C1 segment of cervical spinal cord (tissue), 14 donors: ENCODE results near the gene C3orf62.
"Not testable (repeated sequence)": the region's sequence is repeated elsewhere in the genome, so short reads cannot be mapped to it uniquely, and the experiment has no call there.

Source experiments
- DNase-seq, 14 donors: peaks; one replicate each; lab custom pipeline; 2025; lab: John Stamatoyannopoulos, UW

Gene C3orf62

DNA sequence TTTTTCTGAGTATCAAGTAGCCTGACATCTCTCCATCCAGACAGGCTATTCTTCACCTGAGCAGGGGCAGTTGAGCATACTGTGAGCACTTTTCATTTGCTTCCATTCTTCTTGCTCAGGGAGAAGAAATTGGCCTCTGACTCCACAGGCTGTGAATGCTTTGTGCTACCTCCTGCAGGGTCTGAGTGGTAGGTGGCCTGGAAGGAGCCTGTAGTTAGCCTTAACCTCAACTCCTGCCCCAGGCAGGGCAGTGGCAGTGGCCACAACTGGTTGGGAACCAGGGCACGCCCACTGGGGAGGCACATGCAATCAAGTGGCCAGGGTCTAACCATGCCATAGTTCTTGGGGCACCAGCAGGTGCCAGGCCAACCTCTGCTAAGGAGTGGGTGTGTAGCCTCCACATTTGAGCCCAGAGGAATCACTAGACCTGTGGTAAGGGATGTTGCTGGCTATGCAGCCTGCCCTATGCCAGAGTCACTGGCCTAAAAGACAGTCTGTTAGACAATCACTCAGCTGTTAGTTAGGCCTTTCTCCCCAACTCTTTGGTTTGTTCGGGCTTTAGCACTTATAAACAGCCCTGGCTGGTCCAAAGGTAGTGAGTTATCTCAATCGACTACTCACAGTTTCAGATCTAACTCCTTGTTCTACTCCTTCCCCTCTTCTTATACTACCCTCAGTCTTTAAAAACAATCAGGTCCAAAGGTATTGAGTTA, 7.4 kb downstream of the C3orf62 start:
- no peak for DNase-seq

DNA sequence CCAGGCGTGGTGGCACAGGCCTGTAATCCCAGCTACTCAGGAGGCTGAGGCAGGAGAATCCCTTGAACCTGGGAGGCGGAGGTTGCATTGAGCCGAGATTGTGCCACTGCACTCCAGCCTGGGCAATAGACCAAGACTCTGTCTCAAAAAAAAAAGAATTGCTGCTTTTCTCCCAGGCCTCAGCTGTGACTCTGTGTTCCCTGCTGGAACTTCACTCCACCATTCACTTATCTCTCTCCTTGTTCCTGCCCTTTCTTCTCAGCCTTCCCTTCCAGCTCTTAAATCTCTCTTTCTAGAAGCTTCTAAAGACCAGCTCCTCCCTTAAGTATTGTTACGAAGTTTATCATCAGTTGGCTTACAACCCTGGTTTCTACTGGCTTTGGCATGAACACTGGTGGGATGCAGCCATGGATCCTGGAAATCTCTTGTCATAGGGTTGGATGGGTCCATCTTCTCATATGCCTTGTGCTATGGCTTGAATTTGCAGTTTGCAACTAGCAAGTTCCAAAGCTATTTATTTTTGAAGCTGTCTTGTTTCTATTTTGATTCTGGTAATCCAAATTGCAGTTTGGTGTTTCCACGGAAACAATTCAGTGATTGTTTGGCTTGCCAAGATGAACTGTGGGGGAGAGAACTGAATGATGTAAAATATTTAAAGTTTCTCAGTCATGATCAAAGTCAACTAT, 10.5 kb downstream of the C3orf62 start:
- DNase-seq, result peak in 1 of 14 donors; percentile 2

DNA sequence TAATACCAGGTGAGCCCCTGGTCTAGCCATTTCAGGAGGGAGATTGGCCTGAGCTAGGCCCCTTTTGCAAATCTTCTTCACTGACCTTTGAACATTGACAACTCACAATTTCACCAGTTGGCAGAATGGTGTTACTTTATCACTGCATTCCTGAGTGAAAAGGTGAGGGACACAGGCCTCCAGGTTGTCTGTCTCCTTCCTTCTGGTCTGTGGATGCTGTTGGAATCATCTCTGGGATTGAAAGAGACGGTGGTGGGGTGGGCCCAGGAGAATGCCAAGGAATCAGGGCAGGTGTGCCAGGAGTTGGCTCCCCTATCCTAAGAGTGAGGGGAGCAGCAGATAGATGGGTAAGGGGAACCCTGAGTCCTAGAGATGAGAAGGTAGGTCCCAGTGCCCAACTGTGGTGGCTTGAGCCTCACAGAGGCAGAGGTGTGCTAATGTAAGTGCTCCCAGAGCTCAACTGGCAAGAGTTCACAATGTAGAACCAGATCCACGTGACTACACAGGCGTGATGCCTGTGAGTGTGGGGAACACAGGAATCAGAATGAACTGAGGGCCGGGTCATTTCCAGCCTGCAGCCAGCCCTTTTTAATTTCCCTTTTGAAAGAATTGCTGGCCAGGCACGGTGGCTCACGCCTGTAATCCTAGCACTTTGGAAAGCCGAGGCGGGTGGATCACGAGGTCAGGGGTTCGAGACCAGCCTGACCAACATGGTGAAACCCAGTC, 11.2 kb downstream of the C3orf62 start:
- no peak for DNase-seq

DNA sequence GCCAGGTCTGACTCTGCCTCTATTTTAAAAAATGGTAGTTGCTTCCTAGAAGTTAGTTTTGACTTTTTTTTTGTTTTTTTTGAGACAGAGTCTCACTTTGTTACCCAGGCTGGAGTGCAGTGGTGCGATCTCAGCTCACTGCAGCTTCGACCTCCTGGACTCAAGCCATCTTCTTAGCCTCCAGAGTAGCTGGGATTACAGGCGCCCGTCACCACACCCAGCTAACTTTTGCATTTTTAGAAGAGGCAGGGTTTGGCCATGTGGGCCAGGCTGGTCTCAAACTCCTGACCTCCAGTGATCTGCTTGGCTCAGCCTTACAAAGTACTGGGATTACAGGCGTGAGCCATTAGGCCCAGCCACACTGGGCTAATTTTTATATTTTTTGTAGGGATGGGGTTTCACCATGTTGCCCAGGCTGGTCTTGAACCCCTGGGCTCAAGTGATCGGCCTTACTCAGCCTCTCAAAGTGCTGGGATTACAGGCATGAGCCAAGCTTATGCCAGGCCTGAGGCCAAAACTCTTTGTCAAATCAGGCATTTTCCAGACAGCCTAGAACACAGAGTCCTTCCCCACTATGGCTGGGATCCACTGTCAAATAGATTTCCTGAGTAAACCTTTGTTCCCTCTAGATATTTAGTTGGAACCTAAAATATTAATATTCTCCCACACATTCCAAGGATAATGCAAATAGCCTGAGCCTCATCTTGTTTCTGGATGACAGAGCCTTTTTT, 13.7 kb downstream of the C3orf62 start:
- no peak for DNase-seq

DNA sequence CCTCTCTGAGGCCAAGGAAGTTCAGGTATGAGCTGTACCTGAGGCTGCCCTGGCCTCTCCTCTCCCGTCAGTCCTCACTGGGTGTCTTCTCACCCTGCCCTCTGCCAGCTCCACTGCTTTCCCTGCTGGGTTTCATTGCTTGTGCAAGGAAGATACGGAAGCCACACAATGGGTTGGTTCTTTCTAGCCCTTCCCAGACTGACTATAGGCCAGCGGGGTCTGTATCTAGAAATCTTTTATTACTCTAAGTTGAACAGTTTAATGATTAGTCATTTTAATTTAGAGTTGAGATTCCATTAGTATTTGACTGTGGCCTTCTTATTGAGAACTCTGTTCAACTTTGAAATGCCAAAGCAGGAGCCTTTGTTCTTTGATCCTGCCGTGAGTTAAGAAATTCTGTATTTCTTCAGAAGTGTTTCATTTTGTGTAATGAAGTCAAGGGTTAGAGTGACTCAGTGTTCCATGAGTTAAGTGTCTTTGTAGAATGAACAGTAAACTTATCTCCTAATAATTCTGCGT, 16.2 kb downstream of the C3orf62 start:
- no peak for DNase-seq

DNA sequence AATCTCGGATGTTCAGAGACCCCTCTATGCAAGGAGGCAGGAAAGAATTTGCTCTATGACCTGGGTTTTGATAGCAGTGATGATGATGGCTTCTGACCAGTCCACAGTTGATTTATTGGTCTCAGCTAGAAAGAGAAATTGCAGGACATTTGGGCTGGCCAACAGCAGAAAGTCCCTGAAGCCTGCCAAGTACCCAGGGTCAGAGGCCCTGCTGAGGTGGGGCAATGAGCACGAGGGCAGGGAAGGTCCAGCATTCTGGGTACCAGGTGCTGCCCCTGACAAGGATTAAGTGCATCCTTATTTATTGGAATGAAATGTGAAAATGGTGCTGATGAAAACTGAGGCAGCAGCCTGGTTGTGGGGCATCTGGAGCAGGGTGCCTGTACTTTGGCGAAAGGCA, 19.8 kb downstream of the C3orf62 start:
- no peak for DNase-seq

DNA sequence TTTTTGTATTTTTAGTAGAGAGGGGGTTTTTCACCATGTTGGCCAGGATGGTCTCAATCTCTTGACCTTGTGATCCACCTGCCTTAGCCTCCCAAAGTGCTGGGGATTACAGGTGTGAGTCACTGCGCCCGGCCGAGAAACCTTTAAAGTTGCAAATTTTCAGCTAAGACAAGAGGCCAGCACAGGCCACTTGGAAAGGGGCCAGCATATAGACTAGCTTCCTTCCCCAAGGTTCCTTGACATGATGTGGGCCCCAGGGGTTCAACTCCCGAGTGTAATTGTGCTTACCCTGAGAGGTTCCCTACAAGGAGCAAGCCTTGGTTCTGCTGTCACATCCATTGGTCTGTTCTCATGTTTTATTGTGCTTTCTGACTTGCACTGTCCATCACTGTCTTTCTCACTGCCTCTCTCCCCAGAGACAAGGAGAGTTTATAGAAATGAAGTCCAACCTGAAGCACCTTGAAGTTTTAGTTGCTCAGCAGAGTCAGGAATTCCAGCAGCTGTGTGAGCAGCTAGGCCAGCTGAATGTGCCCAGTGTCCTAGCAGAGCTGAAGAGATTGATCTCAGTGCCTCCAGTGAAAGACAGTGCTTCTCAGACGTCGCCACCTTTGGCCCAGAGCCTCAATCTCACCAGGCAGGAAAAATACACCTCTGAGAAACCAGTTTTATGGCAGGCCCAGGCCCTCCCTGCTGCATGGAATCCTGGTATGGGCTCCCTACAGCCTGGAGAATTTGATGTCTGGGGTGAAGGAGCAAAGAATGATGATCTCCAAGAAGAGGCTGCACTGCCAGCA, 21.1 kb downstream of the C3orf62 start:
- DNase-seq, result no peak

DNA sequence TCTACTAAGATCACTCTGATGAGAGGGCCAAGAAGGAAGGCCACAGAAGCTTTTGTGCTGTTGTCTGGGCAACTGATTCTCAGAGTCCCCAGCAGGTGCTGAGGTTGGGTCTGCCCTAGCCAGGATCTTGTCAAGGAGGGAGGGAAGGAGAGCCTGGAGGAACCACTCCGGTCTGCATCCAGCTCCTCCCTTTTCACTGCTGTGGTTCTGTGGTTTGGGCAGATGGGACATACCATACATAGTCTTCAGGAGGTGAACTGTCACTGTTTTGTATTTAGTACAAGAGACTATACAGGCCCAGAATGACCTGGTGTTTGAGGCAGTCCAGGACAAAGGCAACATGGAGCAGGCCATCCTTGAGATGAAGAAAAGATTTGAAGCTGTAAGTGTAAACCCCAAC, 21.9 kb downstream of the C3orf62 start:
- DNase-seq, result no peak

DNA sequence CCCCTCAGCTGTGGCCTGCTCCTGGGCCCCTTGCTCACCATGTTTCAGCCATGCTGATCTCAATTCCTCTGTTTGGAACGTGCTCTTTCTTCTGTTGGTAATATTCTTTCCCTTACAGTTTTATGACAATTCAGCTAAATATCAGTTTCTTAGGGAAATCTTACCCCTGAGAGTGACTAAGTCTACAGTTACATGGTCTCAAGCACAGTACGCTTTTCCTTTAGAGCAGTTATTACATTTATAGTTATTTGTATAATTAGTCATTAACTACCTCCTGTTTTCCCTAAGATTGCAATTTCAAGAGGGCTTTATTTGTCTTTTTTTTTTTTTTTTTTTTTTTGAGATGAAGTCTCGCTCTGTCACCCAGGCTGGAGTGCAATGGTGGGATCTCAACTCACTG, 23.5 kb downstream of the C3orf62 start:
- DNase-seq, result no peak

DNA sequence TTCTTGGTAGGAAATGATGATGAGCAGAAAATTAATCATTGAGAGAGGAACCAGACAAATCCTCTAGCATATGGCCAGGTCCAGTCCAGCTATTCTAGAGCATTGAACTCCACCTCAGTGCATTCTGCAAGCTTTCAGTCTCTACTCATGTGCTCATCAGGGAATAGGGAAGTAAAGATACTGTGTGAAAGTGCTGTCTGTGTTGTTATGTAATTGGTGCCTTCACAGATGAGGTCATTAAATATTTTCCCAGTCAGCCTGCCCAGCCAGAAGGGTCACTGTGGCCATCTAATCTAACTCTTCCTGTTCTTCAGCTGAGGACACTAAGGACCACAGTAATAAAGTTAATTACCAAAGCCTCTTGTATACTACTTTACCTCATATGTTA, 28.2 kb downstream of the C3orf62 start:
- peak in 1 of 14 donors; percentile 12 for DNase-seq

DNA sequence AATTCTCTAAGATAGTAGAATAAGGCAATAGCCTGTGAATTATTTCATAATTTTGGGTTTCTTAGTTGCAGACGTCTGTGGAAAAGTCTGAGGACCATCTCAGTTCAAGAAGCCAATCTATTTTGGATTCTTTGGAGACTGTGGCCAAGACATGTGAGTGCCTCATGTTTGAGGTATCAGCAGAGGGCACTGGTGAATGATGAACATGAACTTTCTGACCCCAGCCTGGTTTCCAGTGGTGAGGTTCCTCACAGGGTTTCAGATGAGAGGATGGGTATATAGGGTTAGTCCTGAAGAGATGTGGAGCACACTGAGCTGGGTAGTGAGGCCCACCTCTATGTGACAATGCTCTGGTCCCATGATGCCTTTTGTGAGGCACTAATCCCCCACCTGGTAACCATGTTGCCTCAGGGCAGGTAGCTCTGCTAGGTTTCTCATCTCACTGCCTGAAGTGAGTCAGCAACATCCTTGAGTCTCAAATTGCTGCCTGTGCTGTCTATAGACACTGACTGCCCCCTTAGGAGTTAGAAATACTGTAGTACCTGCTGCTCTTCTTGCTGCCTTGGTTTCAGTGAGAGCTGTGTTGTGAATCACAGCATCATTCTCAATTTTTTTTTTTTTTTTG, 32.3 kb downstream of the C3orf62 start:
- DNase-seq, result peak in 3 of 14 donors; percentile 8 to 23 (median 11)

DNA sequence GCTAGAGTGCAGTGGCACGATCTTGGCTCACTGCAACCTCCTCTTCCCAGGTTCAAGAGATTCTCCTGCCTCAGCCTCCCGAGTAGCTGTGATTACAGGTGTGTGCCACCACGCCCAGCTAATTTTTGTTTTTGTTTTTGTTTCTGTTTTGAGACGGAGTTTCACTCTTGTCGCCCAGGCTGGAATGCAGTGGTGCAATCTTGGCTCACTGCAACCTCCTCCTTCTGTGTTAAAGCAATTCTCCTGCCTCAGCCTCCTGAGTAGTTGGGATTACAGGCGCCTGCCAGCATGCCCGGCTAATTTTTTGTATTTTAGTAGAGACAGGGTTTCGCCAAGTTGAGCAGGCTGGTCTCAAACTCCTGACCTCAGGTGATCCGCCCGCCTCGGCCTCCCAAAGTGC, 36.9 kb downstream of the C3orf62 start:
- DNase-seq, result not testable (repeated sequence)

DNA sequence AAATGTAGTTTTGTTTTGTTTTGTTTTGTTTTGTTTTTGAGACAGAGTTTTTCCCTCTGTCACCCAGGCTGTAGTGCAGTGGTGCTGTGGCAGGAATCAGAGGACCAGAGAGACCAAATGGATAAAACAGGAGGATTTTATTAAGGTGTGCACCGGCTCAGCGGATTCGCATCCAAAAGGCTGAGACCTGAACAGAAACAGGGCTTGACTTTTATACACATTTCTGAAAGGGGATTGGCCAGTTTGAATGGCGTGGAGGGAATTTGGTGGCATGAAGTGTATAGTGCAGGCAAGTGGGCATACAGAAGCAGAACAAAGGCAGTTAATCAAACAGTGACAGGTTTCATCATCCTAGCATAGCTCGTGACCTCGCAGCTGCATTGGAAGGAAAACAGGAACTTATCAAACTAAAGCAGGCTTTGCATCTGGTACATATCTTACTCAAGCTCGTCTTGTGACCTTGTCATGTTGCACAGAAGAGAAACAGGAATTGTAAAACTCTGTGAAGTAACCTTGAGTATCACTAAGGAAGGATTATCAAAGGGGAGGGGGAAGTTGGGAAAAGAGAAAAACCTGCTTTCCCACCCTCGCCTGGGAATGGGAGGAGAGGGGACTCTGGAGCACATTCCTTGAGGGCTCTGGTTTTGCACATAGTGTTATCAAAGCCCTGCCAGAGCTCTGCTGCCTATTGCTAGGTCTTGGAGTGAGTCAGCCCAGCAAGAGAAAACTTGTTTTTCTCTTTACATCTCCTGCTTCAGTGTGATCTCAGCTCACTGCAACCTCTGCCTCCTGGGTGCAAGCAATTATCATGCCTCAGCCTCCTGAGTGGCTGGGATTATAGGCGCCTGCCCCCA, 38.5 kb downstream of the C3orf62 start:
- peak in 10 of 14 donors; percentile 3 to 63 (median 28) for DNase-seq

DNA sequence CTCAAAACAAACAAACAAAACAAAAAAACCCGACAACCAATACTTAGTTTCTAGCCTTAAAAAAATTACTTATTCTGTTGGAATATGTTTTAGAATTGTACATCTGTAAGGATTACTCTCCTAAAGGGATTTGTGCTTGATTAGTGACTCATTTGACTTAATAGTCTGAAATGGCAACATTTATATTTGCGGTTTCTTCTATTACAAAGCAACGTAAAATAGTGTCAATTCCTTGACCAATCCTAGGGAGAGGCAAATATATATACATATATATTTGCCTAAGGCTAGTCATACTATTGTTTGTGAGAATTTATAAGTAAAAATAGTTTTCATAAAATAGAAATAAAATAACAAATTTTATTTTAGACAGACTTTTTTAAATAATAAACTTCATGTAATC, 39.7 kb downstream of the C3orf62 start:
- no peak for DNase-seq

DNA sequence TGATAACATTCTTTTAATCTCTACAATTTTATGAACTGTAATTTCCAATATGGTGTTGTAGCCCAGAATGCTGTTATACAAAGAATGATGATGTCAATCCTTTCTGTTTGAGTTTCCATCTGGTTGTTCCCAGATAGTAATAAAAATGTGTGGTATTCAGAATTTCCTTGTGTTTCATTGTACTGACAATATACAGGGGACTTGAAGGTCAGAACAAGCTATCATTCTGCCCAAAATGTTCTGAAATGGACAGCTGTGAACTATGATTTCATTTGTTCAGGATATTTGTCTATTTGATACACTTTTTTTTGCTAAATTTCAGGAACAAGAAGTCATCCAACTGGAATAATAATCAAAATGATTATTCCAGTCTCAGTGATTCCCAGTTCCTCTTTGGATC, 40.8 kb downstream of the C3orf62 start:
- DNase-seq, result no peak

DNA sequence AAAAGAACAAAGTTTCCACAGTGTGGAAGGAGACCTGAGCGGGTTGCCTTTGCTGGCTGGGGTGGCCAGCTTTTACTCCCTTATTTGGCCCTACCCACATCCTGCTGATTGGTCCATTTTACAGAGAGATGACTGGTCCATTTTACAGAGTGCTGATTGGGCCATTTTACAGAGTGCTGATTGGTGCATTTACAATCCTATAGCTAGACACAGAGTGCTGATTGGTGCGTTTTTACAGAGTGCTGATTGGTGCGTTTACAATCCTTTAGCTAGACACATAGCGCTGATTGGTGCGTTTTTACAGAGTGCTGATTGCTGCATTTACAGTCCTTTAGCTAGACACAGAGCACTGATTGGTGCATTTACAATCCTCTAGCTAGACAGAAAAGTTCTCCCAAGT, 48.2 kb downstream of the C3orf62 start:
- not testable (repeated sequence) for DNase-seq

DNA sequence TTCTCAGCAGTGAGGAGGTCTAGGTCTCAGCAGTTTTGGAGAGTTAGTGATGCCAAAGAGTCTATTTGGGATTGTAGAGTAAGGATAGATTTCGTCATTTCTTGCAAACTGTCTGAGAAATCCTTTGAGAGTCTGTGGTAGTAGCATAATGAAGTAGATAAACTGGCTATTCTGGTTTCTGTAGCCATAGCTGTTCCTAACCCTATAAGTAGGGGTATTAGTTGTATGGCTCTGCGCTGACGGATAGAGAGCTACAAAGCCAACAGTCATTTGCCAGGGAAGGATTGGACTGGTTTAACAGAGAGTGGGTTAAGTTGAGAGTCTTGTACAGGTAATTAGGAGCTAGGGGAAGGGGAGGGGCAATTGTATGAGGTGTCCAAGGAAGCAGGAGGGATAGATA, 55.0 kb downstream of the C3orf62 start:
- no peak for DNase-seq

DNA sequence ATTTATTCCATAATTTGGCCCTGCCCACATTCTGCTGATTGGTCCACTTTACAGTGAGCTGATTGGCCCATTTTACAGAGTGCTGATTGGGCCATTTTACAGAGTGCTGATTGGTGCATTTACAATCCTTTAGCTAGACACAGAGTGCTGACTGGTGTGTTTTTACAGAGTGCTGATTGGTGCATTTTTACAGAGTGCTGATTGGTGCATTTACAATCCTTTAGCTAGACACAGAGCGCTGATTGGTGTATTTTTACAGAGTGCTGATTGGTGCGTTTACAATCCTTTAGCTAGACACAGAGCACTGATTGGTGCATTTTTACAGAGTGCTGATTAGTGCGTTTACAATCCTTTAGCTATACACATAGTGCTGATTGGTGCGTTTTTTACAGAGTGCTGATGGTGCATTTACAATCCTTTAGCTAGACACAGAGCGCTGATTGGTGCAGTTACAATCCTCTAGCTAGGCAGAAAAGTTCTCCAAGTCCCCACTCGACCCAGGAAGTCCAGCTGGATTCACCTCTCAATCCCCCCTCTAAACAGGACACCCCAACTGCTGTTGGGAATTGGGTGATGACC, 56.0 kb downstream of the C3orf62 start:
- not testable (repeated sequence) for DNase-seq

DNA sequence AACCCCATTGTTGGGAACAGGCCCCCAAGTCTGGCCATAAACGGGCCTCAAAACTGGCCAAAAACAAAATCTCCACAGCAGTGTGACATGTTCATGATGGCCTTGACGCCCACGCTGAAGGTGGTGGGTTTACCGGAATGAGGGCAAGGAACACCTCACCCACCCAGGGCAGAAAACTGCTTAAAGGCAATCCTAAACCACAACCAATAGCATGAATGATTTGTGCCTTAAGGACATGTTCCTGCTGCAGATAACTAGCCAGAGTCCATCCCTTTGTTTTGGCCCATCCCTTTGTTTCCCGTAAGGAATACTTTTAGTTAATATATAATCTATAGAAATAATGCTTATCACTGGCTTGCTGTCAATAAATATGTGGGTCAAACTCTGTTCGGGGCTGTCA, 57.9 kb downstream of the C3orf62 start:
- no peak for DNase-seq
